NT2/D1 (cell line): ENCODE results near the gene TBC1D4.

Experiments used
- SUZ12 ChIP-seq: IDR thresholded peaks from 2 replicates; pipeline ENCODE4 v1.6.1; 2011; ENCODE audit not compliant: insufficient read length, insufficient read depth; ENCODE audit errors: extremely low read depth
- YY1 ChIP-seq: IDR thresholded peaks from 2 replicates; pipeline ENCODE4 v1.6.1; 2011; ENCODE audit not compliant: insufficient read length, insufficient read depth
- ZNF274 ChIP-seq: IDR thresholded peaks from 2 replicates; pipeline ENCODE4 v1.6.1; 2011; ENCODE audit warnings: mild to moderate bottlenecking, low read depth, low read length

DNA sequence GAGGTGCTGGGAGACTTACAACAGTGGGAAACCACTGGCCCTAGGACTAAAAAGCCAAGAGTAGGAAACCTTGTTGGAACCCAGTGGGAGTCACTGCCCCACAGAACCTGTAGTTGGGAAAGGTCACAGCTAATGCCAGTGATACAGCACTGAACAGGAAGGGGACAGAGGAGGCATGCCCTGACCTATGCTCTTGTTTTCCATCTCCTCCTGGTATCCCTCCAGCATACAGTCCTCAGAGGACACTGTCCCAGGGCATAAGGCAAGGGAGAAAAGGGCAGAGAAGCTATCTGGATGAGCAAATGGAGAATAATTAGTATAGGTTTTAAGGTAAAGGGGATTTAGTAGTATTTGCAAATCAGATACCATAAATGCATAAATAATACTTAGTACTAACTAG, 11.2 kb upstream of the TBC1D4 start:
- TF ChIP-seq YY1 (no peak), SUZ12 (no peak), ZNF274 (no peak)
